HCT116 (cell line): Measurements from ENCODE around the gene PGLYRP4. TPM values are rescaled to one million over a fixed set of nuclear protein-coding genes. Genes with fewer than 3 reads are reported as not detected.

Experiments
- ATAC-seq: fragments of 200-7000 bp; cut with Tn5 transposase; 2 replicates; pipeline ENCODE4 v1.9.1; 2020; ENCODE audit warnings: mild to moderate bottlenecking, moderate library complexity
- BruUV-seq: library from RNA; stranded (reverse); fragments of 400-500 nt; replicated peaks from 2 replicates; lab custom pipeline; 2021; lab: Mats Ljungman, UMichigan
- CTCF ChIA-PET: fragments of 300-600 bp; sonication (Branson Sonifier 250); formaldehyde crosslinking; loops from one replicate; lab custom pipeline; 2021; ENCODE audit warnings: antibody characterized with exemption; lab: Charles Lee
- POLR2A ChIA-PET: fragments of 300-600, 350-600 bp; sonication (Branson Sonifier 250); formaldehyde crosslinking; loops from one replicate; lab custom pipeline; 2021; ENCODE audit warnings: antibody characterized with exemption; lab: Charles Lee
- RAD21 ChIA-PET, 2 experiments: fragments of 300-600 bp; sonication (Branson Sonifier 250); formaldehyde crosslinking; loops; one replicate each; lab custom pipeline; 2023; ENCODE audit warnings: low total read pairs in 2 of 2; ENCODE audit not compliant: uncharacterized antibody in 2 of 2, unreplicated experiment in 2 of 2, low non-redundant PET in 1 of 2; lab: Charles Lee
- DNase-seq: peaks from one replicate; pipeline ENCODE4 v3.0.0-alpha.2; 2010; ENCODE audit warnings: low read depth, low spot score
- H2AFZ ChIP-seq: fragments of 200-600 bp; shearing (Covaris generic), sonication (generic); 2 replicates; pipeline ENCODE4 v1.6.1; 2017; ENCODE audit warnings: low read depth, mixed run types, mixed read lengths, antibody characterized with exemption, low read length; ENCODE audit not compliant: poor library complexity, severe bottlenecking
- H3K27ac ChIP-seq: 2 replicates; pipeline ENCODE4 v1.5.1; 2012; ENCODE audit warnings: low read depth, low read length
- H3K27me3 ChIP-seq: fragments of 200-600 bp; sonication (generic); 2 replicates; pipeline ENCODE4 v1.6.1; 2016; ENCODE audit warnings: mixed run types, low read length, mixed read lengths; ENCODE audit not compliant: insufficient read depth
- H3K36me3 ChIP-seq, 2 experiments: fragments of 200-500 bp in 1 of 2; fragments of 200-600 bp in 1 of 2; sonication (Bioruptor generic) in 1 of 2; sonication (generic) in 1 of 2; 2 replicates each; pipeline versions ENCODE4 v1.5.1 to v1.6.1; 2014 to 2016; ENCODE audit warnings: low read length in 2 of 2, inconsistent platforms in 1 of 2, mixed read lengths in 1 of 2, mixed run types in 1 of 2; ENCODE audit not compliant: insufficient read depth in 2 of 2, control insufficient read depth in 1 of 2
- H3K4me1 ChIP-seq, 2 experiments: fragments of 200-600 bp in 1 of 2; sonication (generic) in 1 of 2; 2 replicates each; pipeline versions ENCODE4 v1.5.1 to v1.6.1; 2012 to 2017; ENCODE audit warnings: low read length in 2 of 2, inconsistent platforms in 1 of 2, mild to moderate bottlenecking in 1 of 2, mixed read lengths in 1 of 2, mixed run types in 1 of 2, moderate library complexity in 1 of 2; ENCODE audit not compliant: insufficient read depth in 2 of 2, control insufficient read depth in 1 of 2
- H3K4me2 ChIP-seq: fragments of 200-600 bp; sonication (generic); 2 replicates; pipeline ENCODE4 v1.6.1; 2017; ENCODE audit warnings: mixed run types, low read length, mixed read lengths
- H3K4me3 ChIP-seq, 2 experiments: fragments of 200-600 bp in 1 of 2; sonication (generic) in 1 of 2; replicated peaks in 1 of 2; 2 replicates each; pipeline ENCODE4 v1.5.1; 2011 to 2016; ENCODE audit warnings: low read length in 2 of 2, control low read depth in 1 of 2, low read depth in 1 of 2, mild to moderate bottlenecking in 1 of 2, mixed read lengths in 1 of 2, mixed run types in 1 of 2
- H3K79me2 ChIP-seq: fragments of 200-600 bp; sonication (generic); 2 replicates; pipeline ENCODE4 v1.6.1; 2017; ENCODE audit warnings: mild to moderate bottlenecking, mixed run types, low read length, moderate library complexity, mixed read lengths; ENCODE audit not compliant: insufficient read depth
- H3K9ac ChIP-seq: fragments of 200-600 bp; sonication (generic); 2 replicates; pipeline ENCODE4 v1.6.1; 2016; ENCODE audit warnings: low read length, mixed read lengths
- H3K9me2 ChIP-seq: fragments of 200-600 bp; sonication (generic), shearing (Covaris generic); 2 replicates; pipeline ENCODE4 v1.6.1; 2017; ENCODE audit warnings: mixed run types, mild to moderate bottlenecking, moderate library complexity; ENCODE audit not compliant: insufficient read depth
- H3K9me3 ChIP-seq, 2 experiments: fragments of 200-500 bp in 1 of 2; fragments of 200-600 bp in 1 of 2; sonication (Bioruptor generic) in 1 of 2; sonication (generic) in 1 of 2; 2 replicates each; pipeline ENCODE4 v1.6.1; 2014 to 2017; ENCODE audit warnings: low read length in 2 of 2, mixed read lengths in 2 of 2, inconsistent platforms in 1 of 2, low read depth in 1 of 2, mild to moderate bottlenecking in 1 of 2, mixed run types in 1 of 2, moderate library complexity in 1 of 2; ENCODE audit not compliant: control insufficient read depth in 1 of 2, insufficient read depth in 1 of 2
- H4K20me1 ChIP-seq: fragments of 200-600 bp; sonication (generic), shearing (Covaris generic); 2 replicates; pipeline ENCODE4 v1.6.1; 2017; ENCODE audit warnings: mixed run types, mild to moderate bottlenecking, moderate library complexity; ENCODE audit not compliant: insufficient read depth
- ATF3 ChIP-seq: IDR thresholded peaks from 2 replicates; pipeline ENCODE4 v1.6.1; 2012
- CBX3 ChIP-seq: IDR thresholded peaks from 2 replicates; pipeline ENCODE4 v1.6.1; 2012; ENCODE audit warnings: low read depth
- ELF1 ChIP-seq: IDR thresholded peaks from 2 replicates; pipeline ENCODE4 v1.6.1; 2012; ENCODE audit warnings: low read depth, borderline replicate concordance
- EZH2phosphoT487 ChIP-seq: fragments of 200-600 bp; IDR thresholded peaks from 2 replicates; pipeline ENCODE4 v1.6.1; 2018; ENCODE audit warnings: antibody characterized with exemption, borderline replicate concordance
- FOSL1 ChIP-seq: IDR thresholded peaks from 2 replicates; pipeline ENCODE4 v1.6.1; 2012; ENCODE audit warnings: low read depth
- JUND ChIP-seq: IDR thresholded peaks from 2 replicates; pipeline ENCODE4 v1.6.1; 2012
- POLR2AphosphoS5 ChIP-seq: IDR thresholded peaks from 2 replicates; pipeline ENCODE4 v1.6.1; 2011; ENCODE audit warnings: mild to moderate bottlenecking, low read depth, low read length, moderate library complexity
- RAD21 ChIP-seq: IDR thresholded peaks from 2 replicates; pipeline ENCODE4 v1.6.1; 2012; ENCODE audit warnings: low read depth, mild to moderate bottlenecking
- SIN3A ChIP-seq: IDR thresholded peaks from 2 replicates; pipeline ENCODE4 v1.6.1; 2012; ENCODE audit warnings: low read depth
- SP1 ChIP-seq: IDR thresholded peaks from 2 replicates; pipeline ENCODE4 v1.6.1; 2012; ENCODE audit warnings: low read depth
- YY1 ChIP-seq: IDR thresholded peaks from 2 replicates; pipeline ENCODE4 v1.6.1; 2011; ENCODE audit warnings: low read length, low read depth, moderate library complexity, mild to moderate bottlenecking; ENCODE audit not compliant: insufficient replicate concordance; ENCODE audit errors: extremely low read depth
- ZFX ChIP-seq: fragments of 450-650 bp; IDR thresholded peaks from 2 replicates; pipeline ENCODE4 v1.6.1; 2017
- ZNF274 ChIP-seq: fragments of 200-500 bp; sonication (Bioruptor generic); IDR thresholded peaks from 2 replicates; pipeline ENCODE4 v1.6.1; 2014; ENCODE audit warnings: mild to moderate bottlenecking, low read depth, low read length, inconsistent platforms
- intact Hi-C: fragments of 100-400 bp; cut with micrococcal nuclease; formaldehyde crosslinking; loops from 2 replicates; pipeline ENCODE4 v1.10.0; 2022
- total RNA-seq: library from RNA; stranded (reverse); gene quantifications from one replicate; pipeline ENCODE4 v1.2.1, GENCODE V29; 2021; ENCODE audit not compliant: unreplicated experiment
- TF ChIP-seq, protein P1 (sequence below): IDR thresholded peaks from 2 replicates; pipeline ENCODE4 v1.6.1; 2012; ENCODE audit warnings: low read depth

Gene PGLYRP4
- total RNA-seq, 1 experiment from 2014 or later = not detected

- no TSS peak for BruUV-seq
Measured at GRCh38 chr1:153379591-153379990, 30.9 kb upstream of the PGLYRP4 start.

More at GRCh38 chr1:153379591-153379990, 30.9 kb upstream of the PGLYRP4 start:
- H3K9me3 ChIP-seq = no peaks in the 10 kb centered on the region
- ChIA-PET RAD21 (no interaction called here), CTCF (no interaction called here), POLR2A (no interaction called here)
- ATAC-seq (no peak), DNase-seq (no peak)
- H3K4me1 ChIP-seq = no peaks in the 10 kb centered on the region
- no peaks in the 10 kb centered on the region for H3K36me3 ChIP-seq
- H3K9me2 ChIP-seq = no peaks in the 10 kb centered on the region
- TF ChIP-seq RAD21 (no peak), ZNF274 (no peak), ELF1 (no peak), POLR2AphosphoS5 (no peak), EZH2phosphoT487 (no peak), JUND (no peak), CBX3 (no peak), ZFX (no peak), SP1 (no peak), SIN3A (no peak), ATF3 (no peak), YY1 (no peak), FOSL1 (no peak)
- TF ChIP-seq, protein P1, sequence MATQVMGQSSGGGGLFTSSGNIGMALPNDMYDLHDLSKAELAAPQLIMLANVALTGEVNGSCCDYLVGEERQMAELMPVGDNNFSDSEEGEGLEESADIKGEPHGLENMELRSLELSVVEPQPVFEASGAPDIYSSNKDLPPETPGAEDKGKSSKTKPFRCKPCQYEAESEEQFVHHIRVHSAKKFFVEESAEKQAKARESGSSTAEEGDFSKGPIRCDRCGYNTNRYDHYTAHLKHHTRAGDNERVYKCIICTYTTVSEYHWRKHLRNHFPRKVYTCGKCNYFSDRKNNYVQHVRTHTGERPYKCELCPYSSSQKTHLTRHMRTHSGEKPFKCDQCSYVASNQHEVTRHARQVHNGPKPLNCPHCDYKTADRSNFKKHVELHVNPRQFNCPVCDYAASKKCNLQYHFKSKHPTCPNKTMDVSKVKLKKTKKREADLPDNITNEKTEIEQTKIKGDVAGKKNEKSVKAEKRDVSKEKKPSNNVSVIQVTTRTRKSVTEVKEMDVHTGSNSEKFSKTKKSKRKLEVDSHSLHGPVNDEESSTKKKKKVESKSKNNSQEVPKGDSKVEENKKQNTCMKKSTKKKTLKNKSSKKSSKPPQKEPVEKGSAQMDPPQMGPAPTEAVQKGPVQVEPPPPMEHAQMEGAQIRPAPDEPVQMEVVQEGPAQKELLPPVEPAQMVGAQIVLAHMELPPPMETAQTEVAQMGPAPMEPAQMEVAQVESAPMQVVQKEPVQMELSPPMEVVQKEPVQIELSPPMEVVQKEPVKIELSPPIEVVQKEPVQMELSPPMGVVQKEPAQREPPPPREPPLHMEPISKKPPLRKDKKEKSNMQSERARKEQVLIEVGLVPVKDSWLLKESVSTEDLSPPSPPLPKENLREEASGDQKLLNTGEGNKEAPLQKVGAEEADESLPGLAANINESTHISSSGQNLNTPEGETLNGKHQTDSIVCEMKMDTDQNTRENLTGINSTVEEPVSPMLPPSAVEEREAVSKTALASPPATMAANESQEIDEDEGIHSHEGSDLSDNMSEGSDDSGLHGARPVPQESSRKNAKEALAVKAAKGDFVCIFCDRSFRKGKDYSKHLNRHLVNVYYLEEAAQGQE = no peak
- no peak overlapping the region for H2AFZ ChIP-seq
- intact Hi-C loops = no loop called here
- no peak overlapping the region for H3K4me2 ChIP-seq
- H3K79me2 ChIP-seq = no peaks in the 10 kb centered on the region
- no peak overlapping the region for H3K9ac ChIP-seq
- H3K27ac ChIP-seq = no peak overlapping the region
- H3K4me3 ChIP-seq = no peak overlapping the region
- no peaks in the 10 kb centered on the region for H4K20me1 ChIP-seq
- H3K27me3 ChIP-seq = peaks cover 54% of the 10 kb centered on the region
